Stimulated activated CD8-positive, alpha-beta memory T cell treated with anti-CD3 and anti-CD28 coated beads, Interleukin-2, amount 100 ng/mL, for 1 hour (primary cell): ENCODE data around the gene GAB1.
"Not testable (repeated sequence)": the region's sequence is repeated elsewhere in the genome, so short reads cannot be mapped to it uniquely, and the experiment has no call there.

Source experiments
- DNase-seq, 2 donors: peaks; one replicate each; pipeline ENCODE4 v3.0.0-alpha.2; 2020; ENCODE audit warnings: low read depth in 2 of 2

The GAB1 gene

DNA sequence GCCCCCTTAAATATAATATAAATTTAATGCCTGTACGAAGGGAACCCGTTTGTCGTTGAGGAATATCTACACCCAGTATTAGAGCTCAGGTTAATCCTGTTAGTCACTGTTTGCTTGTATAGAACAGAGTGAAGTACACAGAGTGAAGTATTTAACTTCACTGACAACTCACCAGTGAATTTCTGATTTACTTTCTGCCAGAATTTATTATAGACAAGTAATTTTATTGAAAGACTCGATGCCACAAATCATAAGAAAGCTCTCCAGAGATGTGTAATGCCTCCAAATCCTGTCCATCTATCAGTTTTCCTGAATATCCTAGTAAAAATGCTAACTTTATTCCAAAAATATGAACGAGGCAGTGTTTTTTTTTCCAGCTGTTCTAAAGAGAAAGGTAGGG lies 1.6 kb downstream of the GAB1 start:
- no peak for DNase-seq

- DNase-seq: no peak
Measured at GRCh38 chr4:143339497-143339896, 2.8 kb downstream of the GAB1 start.

DNA sequence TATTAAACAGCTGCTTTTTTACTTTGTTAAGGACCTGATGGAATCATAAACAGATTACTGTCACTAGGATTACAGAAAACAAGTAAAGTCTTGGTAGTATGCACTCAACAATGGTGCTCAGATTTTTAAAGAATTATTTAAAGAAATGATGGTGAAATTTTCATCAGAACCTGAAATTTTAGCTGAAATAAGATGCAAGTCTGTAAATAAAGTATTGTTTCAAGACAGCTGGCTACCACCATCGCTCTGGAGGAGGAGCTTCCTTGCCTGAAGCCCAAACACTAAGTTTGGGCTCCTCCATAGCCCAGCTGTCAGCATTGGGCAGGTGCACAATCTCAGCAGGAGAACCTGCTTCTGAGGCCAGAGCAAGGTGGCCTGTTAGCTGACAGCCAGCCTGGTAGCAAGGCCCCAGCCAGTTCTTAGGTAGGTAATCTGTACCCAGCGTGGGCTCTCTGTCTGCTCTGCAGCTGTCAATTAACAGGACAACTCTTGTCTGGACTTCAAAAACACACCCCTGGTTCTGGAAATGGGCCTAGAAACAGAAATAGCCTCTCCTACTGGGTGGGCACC lies 4.6 kb downstream of the GAB1 start:
- no peak for DNase-seq

DNA sequence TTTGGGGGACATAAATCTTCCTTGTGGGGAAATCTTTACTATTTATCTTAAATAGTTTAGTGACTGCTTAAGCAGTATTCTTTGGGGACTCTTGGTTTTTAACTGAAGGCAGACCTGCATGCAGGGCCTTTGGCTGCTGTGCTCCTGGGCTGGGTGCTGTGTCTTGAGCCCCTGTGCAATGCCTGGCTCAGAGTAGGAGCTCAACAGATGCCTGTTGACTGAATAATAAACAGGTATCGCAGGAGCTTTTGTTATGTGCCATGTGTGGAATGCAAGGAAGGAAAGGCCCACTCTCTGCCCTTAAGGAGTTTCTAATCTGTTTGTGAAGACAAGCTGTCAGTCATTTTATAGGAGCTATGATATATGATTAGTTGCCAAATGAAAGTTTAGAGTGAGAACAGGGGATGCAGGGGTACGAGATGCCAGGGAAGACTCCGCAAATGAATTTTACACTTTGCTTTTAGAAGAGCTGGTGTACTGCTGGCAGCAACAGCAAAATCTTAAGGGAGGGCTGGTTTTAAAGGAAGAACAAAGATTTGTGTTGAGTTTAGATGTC lies 6.7 kb downstream of the GAB1 start:
- no peak for DNase-seq

DNA sequence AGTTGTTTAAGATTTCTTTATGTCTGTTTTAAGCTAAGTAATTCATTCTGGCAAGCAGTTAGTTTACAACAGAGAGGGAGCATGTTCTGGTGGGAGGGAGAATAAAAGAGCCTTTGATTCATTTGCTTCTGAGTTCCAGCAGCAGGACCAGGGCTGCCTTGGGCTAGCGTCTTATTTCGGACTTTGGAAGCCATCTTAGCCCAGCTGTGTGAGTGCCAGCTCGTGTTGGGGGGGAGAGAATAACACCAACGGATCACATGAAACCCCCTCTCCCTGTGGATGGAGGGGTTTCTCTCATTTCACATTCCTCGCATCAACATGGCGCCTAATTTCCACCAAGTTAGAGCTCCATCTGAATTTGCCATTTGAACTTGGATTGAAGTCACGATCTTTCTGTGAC lies 7.4 kb downstream of the GAB1 start:
- DNase-seq: no peak

DNA sequence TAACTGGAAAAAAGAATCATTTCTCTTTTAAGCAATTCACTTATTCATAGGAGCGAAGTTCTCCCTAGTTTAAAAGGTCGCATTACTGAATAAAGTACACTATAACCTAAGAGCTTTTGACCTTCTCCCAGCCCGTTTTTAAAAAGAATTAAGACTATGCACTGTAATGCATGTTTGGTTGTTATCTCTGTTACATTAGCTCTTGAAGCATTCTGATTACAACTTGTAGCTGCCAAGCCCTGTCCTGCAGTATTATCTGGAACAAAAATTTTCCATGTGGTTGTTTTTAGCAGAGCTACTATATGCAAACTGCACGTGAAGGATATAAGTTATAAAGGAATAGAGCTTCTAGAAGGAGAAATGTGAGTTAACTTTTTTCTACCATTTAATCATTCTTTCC lies 8.1 kb downstream of the GAB1 start:
- no peak for DNase-seq

GRCh38 chr4:143345356-143345755 lies 8.7 kb downstream of the GAB1 start:
- DNase-seq: no peak

GRCh38 chr4:143346206-143346605 lies 9.5 kb downstream of the GAB1 start:
- DNase-seq: no peak

DNA sequence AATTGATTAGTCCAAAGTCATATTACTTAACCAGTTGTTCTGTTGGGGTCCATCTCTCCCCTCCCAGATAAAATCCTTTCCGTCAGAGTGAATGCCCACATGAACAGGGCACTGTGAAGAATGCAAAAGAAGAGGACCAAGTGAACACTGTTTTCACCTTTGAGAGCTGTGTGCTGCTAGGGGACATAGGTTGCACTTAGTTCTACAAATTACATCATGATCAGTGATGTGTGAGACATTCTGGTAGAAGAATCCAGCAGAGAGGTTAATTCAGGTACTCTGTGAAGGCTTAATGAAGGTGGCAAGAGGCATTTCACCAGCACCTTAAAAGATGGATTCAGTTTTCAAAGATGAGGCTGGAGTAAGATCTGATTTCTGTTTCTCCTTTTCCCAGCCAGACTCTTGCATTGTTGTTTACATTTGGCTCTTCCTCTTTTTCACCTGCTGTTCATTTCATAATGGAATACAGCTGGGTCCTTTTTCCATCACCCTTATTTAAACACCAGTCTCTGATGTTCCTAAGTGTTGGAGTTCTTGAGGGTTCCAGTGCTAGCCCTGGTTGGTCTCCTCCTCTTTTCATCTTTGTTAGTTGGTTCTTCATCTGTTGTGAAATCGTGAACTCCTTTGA lies 10.9 kb downstream of the GAB1 start:
- DNase-seq: no peak

- DNase-seq: no peak
Measured at GRCh38 chr4:143348233-143349077, 11.8 kb downstream of the GAB1 start.

- DNase-seq: not testable (repeated sequence)
Measured at GRCh38 chr4:143349858-143350527, 13.3 kb downstream of the GAB1 start.

DNA sequence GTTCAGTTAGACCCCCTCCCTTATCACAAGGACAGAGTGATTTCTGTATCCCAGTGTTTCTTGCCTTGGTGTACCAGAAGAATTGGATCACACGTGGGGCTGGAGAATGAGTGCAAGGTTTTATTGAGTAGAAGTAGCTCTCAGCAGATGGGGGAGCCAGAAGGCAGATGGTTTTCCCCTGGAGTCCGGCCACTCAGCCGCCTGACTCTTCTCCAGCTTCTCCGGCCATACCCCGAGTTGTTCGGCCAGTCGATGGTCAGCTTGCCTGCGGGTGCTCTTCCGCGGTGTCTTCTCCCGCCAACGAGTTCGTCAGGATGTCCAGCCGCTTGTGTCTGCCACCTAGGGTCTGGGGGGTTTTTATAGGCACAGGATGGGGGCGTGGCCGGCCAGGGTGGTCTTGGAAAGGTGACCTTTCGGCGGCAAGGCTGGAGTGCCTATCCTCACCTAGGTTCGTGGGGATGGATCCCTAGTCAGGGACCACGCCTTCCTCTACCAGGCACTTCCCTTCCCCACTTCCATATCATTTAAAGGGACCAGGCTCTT lies 14.5 kb downstream of the GAB1 start:
- no peak for DNase-seq

DNA sequence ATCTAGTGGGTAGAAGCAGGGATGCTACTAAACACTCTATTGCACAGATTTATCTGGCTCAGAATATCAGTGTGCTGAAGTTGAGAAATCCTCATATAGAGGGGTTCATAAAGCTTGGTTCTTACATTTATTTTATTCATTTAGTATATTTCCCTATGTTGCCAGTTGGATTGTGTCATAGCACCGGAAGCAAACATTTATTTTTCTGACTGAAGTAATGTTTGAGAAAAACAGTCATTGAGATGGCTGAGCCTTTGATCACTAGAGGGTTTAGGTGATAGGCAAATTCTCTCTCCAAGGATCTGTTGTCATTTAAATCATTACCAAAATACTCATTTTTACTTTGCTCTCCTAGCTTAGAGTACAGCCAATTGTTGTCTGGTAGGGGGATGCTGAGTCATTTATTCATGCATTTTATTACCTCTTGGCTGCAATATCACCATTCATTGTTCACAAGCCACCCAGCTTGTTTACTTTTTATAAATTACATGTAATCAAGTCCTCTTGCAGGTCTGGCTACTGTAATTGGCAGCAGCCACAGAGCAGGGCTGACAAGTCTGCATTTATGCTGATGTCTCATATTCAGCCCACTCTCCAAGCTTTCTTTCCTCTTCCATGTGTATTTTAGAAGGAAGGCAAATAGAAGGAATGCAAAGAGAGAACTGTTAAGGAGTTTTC lies 15.2 kb downstream of the GAB1 start:
- no peak for DNase-seq

DNA sequence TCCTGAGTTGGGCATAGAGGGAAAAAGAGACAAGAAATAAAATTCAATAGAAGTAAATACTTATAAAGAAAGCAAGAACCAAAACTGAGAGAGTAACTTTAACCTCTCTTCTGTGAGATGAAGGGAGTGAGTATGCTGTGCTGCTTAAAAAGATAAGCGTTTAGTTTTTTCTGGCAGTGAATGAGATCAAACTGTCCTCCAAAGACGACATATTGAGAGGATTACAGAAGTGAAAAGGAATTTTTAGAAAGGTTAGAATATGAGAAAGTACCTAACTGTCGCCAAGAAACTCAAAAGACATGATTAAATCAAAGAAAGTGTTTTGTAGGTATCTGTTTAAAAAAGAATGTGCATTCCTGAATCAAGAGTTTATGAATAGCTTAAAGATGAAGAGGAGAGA lies 16.0 kb downstream of the GAB1 start:
- DNase-seq: no peak

- no peak for DNase-seq
Measured at GRCh38 chr4:143353797-143354196, 17.1 kb downstream of the GAB1 start.

DNA sequence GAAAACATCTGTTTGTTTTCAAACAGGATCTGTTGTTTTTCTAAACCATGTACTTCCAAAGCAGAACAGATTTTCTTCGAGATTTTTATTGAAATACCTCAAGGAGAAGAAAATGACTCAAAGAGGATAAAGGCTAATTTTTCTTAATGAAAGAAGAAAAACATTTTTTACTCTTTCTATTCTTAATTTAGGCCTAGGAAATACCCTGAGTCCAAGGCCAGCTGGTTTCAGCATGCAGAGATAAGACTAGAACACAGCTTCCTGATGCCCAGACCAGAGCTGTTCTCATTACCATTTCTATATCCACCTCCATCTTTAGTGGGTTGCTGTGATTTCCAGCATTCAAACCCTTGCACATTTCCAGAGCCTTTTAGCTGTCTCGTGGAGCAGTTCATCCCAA lies 18.3 kb downstream of the GAB1 start:
- DNase-seq: no peak

DNA sequence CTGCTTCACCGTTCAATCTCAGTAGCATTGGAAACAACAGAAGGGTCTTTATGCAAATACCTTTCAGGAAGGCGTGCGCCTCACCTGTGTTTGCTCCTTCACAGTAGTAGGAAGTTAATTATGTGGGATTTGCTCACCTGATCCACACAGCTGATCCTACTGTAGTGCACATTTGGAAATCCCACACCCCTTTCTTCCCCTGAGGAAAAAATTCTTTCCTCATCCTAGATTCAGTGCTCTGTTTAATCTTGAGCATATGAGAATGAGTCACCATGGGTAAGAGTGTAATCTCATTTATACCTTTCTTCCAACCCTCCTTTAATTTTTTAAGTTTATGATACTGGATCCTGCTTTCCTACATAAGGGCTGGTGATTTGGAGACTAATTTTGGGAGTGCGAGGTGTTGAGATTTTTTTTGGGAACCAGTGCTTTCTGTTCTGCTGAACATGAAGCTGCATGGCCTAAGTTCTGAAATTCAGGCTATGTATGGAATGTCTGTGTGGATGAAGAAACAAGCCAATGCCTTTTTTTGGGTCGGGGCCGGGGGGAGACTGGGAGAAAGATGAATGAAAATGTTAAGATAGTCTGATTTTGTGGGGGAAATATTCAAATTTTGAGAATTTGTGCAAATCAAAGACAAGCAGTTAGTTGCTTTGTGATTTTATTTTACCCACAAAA lies 19.0 kb downstream of the GAB1 start:
- DNase-seq: no peak

DNA sequence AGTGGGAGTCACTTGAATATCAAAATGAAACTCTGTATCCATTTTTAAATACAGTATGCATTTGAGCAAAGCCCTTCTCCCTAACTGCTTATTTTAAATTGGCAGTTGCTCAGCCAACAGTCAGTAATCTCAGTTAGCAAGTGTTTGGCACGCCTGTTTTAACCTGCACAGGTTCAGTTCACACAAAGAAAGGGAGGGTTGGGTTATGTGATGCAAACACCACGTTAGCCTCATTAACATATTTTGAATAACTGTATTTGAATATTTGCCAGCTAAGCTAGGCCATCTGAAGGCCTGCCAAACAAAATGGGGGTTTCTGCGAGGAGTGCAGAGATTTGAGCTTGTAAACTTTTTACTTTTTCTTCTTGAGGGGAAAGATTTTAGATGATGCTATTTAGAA lies 19.8 kb downstream of the GAB1 start:
- no peak for DNase-seq

DNA sequence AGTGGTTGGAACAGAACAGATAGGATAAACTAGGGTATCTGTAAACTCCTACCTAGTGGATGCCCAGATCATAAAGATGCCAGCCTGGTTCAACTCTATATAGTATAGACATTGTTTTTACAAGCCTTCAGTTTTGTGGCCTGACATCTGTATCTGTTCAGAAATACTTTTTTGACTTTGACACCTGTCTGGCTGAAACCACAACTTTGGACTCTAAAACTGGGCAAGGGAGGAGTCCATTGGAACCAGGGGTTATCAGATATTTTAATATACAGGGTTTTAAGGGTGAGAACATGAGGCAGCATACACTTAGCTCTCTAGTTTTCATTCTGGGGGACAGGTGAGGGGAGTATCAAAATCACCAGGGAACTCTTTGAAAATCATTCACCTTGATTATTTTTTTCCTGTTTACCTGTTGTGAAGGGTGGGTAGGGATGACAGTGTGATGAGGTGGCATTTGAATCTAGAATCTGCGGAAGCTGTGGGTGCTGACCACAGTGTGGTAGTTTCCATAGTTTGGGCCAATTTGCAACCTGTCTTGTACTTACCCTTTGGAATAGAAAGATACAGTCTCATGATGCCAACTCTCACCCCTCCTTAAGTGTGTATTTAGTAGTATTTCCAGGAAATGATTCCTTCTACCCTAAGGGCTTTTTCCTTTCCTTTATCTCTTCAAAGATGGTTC lies 20.6 kb downstream of the GAB1 start:
- DNase-seq: no peak

GRCh38 chr4:143358419-143358818 lies 21.7 kb downstream of the GAB1 start:
- DNase-seq: no peak
